DMS153 treated with DMSO at 0.1 percent for 48 hours (cell line): ENCODE measurements around the gene GPR62.

ENCODE experiments used
- DNase-seq: peaks from one replicate; lab custom pipeline; 2025; ENCODE audit not compliant: unreplicated experiment; lab: John Stamatoyannopoulos, UW

Gene GPR62

GRCh38 chr3:51968883-51969678 is 13.9 kb downstream of the GPR62 start:
- no peak for DNase-seq

DNA sequence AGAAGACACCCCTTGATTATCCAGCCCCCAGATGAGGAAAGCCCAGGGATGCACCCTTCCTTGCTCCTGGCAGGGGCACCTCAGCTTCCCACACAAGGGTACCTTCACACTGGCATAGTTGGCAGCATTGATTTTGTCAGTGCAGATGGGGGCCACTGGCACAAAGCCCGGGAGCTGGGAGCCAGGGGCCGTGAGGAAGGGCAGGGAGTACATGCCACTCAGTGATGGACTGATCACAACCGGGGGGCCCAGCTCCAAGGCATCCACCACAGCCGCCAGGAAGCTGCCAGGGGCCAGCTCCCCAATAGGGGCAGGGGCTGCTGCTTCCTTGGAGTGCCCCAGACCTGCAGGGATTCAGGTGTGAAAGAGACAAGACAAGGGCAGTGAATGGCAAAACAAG is 14.7 kb downstream of the GPR62 start:
- no peak for DNase-seq

DNA sequence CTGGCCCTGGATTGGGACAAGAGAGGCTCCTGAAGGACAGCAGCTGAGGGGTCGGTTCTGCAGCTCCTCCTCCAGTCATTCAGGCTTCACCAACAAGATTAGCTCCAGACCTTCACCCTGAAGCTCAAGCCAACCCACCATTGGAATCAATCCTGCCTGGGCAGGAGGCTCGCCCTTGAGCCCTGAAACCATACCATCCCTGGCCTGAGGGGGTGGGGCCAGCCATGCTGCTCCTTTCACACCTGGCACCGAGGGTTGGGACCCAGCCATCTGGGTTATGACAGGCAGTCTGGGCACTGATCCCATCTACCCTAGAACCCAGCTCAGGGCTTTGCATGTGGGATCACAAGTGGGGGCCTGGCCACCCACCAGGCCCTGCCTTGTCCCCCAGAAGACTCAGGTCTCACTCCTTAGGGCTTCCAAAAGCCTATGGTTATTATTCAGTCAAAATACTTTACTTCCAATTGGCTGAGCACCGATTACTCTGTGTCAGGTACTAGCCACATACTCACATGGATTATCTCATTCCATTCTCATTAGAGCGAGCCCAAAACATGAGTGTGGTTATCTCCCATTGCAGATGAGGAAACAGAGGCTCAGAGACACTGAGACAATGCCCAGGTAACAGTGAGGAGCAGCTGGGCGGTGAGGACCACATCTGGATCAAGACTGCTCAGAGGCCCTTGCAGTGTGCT is 15.6 kb downstream of the GPR62 start:
- no peak for DNase-seq

GRCh38 chr3:51971350-51971749 is 16.2 kb downstream of the GPR62 start:
- DNase-seq: no peak

DNA sequence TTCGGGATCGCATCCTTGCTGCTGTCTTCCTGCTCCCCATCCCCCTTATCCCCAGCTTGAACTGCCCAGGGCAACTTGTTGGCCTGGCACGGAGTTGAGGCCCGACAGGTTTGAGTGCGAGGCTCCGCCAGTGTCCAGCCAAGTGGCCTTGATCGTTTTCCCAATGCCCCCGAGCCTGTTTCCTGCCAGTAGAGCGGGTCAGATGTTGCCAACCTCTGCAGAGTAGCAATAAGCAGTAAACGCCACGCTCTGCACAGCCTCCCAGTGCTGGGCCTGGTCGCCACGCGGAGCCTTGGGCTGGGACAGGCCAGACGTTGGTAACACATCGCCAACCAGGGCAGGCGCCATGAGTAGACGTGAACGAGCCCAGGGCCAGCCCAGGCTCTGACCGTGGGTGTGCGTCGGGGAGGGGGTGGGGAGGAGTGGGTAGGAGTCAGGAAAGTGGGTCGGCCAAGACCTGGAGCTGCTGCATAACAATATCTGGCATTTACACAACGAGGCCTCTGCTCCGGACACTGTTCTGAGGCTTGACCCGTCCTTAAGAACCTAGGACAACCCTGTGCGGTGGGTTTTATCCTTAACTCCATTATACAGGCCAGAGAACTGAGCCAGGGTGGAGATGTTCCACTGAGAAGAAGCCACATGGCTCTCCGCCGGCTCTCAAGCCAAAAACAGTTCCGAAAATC is 19.2 kb downstream of the GPR62 start:
- no peak for DNase-seq

GRCh38 chr3:51974963-51975851 is 20.0 kb downstream of the GPR62 start, which contains the start of gene ABHD14A:
Gene ABHD14A (plus strand): TSS chr3:51975064. CDS start chr3:51975136, 72 bp downstream.
- no peak for DNase-seq

DNA sequence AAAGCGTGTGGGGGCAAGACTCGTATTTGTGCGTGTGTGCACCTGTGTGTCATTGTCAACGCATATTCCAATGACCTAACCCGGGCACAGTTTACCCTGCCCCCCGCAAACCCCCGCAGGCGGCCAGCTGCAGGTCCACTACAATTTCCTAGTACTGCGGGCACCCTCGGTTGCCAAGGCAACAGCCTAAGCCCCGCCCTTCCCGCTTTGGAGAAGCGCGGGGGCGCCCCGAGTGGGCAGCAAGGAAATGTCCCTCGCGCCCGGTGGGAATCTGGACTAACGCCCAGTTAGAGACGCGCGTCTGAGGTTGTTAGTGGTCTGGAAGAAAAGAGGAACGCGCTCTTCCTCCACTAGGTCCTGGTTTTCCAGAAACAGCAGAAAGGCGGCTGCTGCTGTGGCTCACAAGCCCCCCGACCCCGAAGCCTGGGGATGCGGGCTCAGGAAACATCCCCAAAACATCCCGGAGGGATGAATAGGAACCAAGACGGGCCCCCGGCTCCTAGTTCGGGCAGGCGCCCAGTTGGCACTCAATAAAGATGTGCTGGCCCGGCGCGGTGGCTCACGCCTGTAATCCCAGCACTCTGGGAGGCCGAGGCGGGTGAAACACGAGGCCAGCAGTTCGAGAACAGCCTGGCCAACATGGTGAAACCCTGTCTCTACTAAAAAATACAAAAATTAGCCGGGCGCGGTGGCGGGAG is 20.8 kb downstream of the GPR62 start:
- DNase-seq: no peak

DNA sequence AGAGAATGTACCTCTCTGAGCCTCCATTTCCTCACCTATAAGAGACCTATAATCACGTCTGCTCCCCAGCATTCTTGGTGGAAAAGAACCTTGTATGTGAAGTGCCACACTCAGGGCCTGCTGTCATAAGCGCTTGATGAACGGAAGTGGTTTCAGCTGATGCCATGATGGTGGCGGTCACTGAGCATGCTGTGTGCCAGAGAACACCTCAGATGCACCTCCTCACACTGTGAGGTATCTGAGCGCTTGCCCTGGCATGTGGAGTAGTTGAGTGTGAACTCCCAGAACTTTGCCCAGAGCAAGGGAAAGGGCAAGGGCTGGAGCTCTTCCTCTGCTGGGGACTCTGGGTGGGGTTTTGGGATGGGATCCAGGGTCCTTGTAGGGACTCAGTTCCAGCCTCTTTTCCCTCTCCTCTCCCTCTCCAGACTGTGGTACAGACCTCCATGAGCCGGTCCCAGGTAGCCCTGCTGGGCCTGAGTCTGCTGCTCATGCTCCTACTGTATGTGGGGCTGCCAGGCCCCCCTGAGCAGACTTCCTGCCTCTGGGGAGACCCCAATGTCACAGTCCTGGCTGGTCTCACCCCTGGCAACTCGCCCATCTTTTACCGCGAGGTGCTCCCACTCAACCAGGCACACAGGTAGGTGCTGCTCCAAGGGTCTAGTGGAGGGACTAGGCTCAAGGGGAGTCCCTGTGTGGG is 22.4 kb downstream of the GPR62 start:
- DNase-seq: no peak

DNA sequence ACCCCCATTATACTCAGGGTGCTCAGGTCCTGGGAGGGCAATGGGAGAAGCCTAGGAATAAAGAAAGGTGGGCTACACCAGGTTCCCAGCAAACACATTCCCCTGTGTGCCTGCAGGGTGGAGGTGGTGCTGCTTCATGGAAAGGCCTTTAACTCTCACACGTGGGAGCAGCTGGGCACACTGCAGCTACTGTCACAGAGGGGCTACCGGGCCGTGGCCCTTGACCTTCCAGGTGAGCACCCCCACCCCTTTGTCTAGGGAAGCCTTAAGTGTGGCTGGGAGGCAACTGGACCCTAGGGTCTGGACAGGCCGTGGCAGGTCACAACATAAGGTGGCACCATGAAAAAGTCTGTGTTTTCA is 22.9 kb downstream of the GPR62 start:
- no peak for DNase-seq

GRCh38 chr3:51980253-51980652 is 25.1 kb downstream of the GPR62 start:
- no peak for DNase-seq

DNA sequence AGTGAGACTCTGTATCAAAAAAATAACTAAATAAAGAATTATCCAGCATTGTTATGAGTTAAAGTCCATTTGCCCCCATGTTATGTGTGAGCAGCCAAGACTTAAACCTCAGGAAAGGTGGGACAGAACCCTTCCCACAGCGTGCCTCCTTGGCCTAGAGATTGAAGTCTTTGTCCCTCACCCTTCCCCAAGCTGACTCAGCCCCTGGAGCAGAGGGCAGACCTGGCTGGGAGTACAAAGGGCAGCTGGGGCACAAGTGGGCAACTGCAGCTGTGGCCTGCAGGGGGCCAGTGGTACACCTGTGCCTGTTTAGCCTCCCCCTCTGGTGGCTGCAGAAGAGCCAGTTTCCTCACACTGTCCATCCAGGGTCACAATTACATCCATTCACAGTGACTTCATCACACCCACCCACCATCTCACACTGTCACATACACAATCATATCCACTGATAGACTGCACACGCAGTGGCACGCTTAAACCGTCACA is 27.2 kb downstream of the GPR62 start:
- DNase-seq: peak; percentile 34

- peak; percentile 20 for DNase-seq
Observed at GRCh38 chr3:51982838-51983577, 27.8 kb downstream of the GPR62 start, which contains the start of gene ACY1. Gene ACY1 (plus strand): TSS chr3:51983535. CDS start chr3:51984065, 530 bp downstream.

- DNase-seq: no peak
Observed at GRCh38 chr3:51983578-51984268, 28.5 kb downstream of the GPR62 start.

GRCh38 chr3:51984269-51984647 is 29.1 kb downstream of the GPR62 start:
- no peak for DNase-seq

GRCh38 chr3:51985063-51985462 is 29.9 kb downstream of the GPR62 start:
- no peak for DNase-seq

DNA sequence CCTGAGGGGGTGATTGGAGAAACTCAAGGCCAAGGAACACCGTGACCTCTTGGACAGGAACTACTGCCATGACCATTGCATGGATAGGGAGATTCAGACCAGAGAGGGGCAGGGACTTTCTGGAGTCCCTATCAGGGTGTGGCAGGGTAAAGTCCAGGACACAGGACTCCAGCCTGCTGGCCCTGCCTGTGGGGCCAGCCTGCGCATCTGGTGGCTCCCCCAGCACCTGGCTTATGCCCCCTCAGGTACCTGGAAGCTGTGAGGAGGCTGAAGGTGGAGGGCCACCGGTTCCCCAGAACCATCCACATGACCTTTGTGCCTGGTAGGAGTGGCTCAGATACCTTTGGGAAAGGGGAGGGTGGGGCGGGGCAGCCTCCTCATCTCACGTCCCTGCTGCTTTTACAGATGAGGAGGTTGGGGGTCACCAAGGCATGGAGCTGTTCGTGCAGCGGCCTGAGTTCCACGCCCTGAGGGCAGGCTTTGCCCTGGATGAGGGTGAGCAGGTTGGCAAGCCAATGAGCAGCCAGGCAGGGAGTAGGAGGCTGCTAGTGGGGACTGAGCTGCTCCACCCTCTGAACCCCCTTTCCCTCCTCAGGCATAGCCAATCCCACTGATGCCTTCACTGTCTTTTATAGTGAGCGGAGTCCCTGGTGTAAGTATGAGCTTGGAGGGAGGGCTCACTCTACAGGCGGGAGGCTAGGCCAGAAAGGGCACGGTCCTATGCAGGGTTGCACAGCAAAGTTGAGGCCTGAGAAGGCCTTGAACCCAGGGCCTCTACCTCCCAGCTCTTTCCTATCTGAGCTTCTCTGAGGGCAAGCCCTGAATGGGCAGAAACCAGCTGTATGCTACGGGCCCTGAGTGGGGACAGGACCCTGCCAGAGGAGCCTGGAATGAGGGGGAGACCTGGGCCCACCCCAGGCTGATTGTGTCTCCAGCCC is 31.1 kb downstream of the GPR62 start:
- DNase-seq: no peak

DNA sequence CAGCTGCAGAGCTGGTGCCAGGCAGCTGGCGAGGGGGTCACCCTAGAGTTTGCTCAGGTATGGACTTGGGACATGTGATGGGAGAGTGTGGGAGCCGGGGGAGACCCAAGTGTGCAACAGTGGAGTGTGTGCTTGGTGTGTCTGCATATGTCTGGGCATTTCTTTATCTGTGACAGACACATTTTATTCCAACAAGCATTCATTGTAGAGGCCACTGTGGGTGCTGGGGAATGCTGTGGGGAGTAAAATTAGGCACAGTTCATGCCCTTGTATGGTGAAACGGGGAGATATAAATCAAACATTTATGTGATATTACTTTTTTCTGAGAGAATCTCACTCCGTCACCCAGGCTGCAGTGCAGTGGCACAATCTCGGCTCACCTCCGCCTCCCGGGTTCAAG is 32.4 kb downstream of the GPR62 start:
- no peak for DNase-seq
